GM23248 (cell line): ENCODE data around the gene MELK.

Source experiments
- EZH2 ChIP-seq: fragments of 200-600 bp; sonication (generic); IDR thresholded peaks from 2 replicates; pipeline ENCODE4 v1.6.1; 2018; ENCODE audit warnings: antibody characterized with exemption, mild to moderate bottlenecking; ENCODE audit not compliant: insufficient read depth, poor library complexity, severe bottlenecking
- EZH2phosphoT487 ChIP-seq: fragments of 200-600 bp; sonication (generic); IDR thresholded peaks from 2 replicates; pipeline ENCODE4 v1.6.1; 2018; ENCODE audit warnings: antibody characterized with exemption, moderate library complexity, mild to moderate bottlenecking, low read depth; ENCODE audit not compliant: insufficient read depth

DNA sequence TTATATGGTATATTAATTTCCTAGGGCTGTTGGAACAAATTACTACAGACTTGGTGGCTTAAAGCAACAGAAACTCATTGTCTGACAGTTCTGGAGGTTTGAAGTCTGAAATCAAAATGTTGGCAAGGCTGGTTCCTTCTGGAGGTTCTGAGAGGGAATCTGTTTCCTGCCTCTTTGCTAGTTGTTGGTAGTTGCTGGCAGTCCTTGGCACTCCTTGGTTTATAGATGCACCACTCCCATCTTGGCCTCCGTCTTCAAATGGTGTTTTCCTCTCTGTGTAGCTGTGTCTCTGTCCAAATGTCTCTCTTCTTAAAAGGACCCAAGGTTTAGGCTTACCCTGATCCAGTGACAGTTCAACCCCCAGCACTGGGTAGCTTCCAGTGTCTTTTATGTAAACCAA lies 17.5 kb downstream of the MELK start:
- TF ChIP-seq EZH2, result no peak
- TF ChIP-seq EZH2phosphoT487, result no peak
